OCI-LY1 (cell line): ENCODE results near the gene RGSL1.

Experiments
- CTCF ChIP-seq: fragments of 200-600 bp; sonication (generic), shearing (Covaris generic); IDR thresholded peaks from 2 replicates; pipeline ENCODE4 v1.5.1; 2017; ENCODE audit warnings: mild to moderate bottlenecking, antibody characterized with exemption, low read length, moderate library complexity, mixed read lengths
- EZH2 ChIP-seq: fragments of 200-600 bp; sonication (generic), shearing (Covaris generic); IDR thresholded peaks from 2 replicates; pipeline ENCODE4 v1.8.0; 2017; ENCODE audit warnings: borderline replicate concordance, mixed run types, mild to moderate bottlenecking, antibody characterized with exemption, low read length, moderate library complexity, mixed read lengths

- TF ChIP-seq CTCF (no peak), EZH2 (no peak)
These were observed 153.1 kb downstream of the RGSL1 start for GRCh38 chr1:182602935-182603645.
